ENCODE results near the gene CRTC1.

Gene CRTC1

GRCh38 chr19:18712981-18713380 lies 29.5 kb downstream of the CRTC1 start:
- Histone ChIP-seq H3K79me2 (ENCODE audit: insufficient read depth, low read length) (peaks cover 5% of the 10 kb centered on the region; the same call in 1 of the 2 replicates), H3K9me3 (ENCODE audit: insufficient read depth, low read length, severe bottlenecking) (no peaks in the 10 kb centered on the region), H3K4me3 (ENCODE audit: low read depth in 1 of 2, low read length in 2 of 2) (no peak overlapping the region), H2AFZ (ENCODE audit: low read depth, low read length) (no peak overlapping the region), H3K4me2 (ENCODE audit: insufficient read depth, low read length) (no peak overlapping the region), H3K27ac (ENCODE audit: low read length) (no peak overlapping the region), H3K36me3 (ENCODE audit: insufficient read depth, low read length) (no peaks in the 10 kb centered on the region), H3K4me1 (ENCODE audit: insufficient read depth, low read length) (no peaks in the 10 kb centered on the region), H4K20me1 (ENCODE audit: insufficient read depth, low read length) (peaks cover 33% of the 10 kb centered on the region), H3K9ac (ENCODE audit: low read depth, low read length) (no peak overlapping the region), H3K27me3 (ENCODE audit: insufficient read depth, low read length, poor library complexity) (no peaks in the 10 kb centered on the region)
- TF ChIP-seq EZH2 (IDR thresholded peaks at IDR 0.05; ENCODE audit: borderline replicate concordance, low read depth, low read length, severe bottlenecking) (no peak), CTCF (IDR thresholded peaks at IDR 0.05; ENCODE audit: borderline replicate concordance, extremely low read depth, low read length, poor library complexity, severe bottlenecking) (no peak)
- no peak for ATAC-seq (ENCODE audit: insufficient read depth, low read depth)
- DNase-seq: no peak

DNA sequence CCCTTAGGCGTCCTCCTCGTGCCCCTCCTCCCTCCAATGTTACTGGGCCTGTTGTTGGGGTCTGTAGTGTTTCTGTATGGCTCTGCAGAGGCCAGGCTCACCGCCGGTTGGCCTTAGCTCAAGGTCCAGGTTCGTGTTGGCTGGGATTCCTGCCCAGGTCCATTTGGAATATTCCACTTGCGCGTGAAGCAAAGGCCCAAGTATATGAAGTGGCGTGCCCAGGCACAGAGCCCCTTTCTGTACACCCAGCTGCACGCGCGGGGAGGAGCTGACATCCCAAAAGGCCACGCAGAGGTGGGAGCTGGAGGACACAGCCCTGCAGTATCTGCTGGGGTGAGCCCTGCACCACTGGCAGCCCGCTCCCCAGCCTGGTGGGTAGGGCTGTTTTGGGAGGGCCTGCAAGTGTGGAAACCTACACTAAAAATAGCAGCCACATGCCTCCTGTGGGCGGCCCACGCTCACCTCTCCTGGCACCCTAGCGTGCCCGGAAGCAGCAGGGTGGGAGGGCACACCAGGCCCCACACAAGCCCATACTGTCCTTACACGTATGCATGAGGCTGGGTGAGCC lies 30.2 kb downstream of the CRTC1 start:
- peaks cover 5% of the 10 kb centered on the region; the same call in 1 of the 2 replicates for H3K79me2 ChIP-seq (ENCODE audit: insufficient read depth, low read length)
- TF ChIP-seq CTCF (IDR thresholded peaks at IDR 0.05; ENCODE audit: borderline replicate concordance, extremely low read depth, low read length, poor library complexity, severe bottlenecking): no peak
- no peak for TF ChIP-seq EZH2 (IDR thresholded peaks at IDR 0.05; ENCODE audit: borderline replicate concordance, low read depth, low read length, severe bottlenecking)
- H3K27ac ChIP-seq (ENCODE audit: low read length): no peak overlapping the region
- no peak overlapping the region for H3K4me3 ChIP-seq (ENCODE audit: low read depth in 1 of 2, low read length in 2 of 2)
- DNase-seq: no peak
- no peak overlapping the region for H3K4me2 ChIP-seq (ENCODE audit: insufficient read depth, low read length)
- no peak overlapping the region for H3K9ac ChIP-seq (ENCODE audit: low read depth, low read length)
- peaks cover 28% of the 10 kb centered on the region for H4K20me1 ChIP-seq (ENCODE audit: insufficient read depth, low read length)
- no peaks in the 10 kb centered on the region for H3K9me3 ChIP-seq (ENCODE audit: insufficient read depth, low read length, severe bottlenecking)
- H3K36me3 ChIP-seq (ENCODE audit: insufficient read depth, low read length): no peaks in the 10 kb centered on the region
- no peaks in the 10 kb centered on the region for H3K27me3 ChIP-seq (ENCODE audit: insufficient read depth, low read length, poor library complexity)
- H3K4me1 ChIP-seq (ENCODE audit: insufficient read depth, low read length): no peaks in the 10 kb centered on the region
- no peak for ATAC-seq (ENCODE audit: insufficient read depth, low read depth)
- no peak overlapping the region for H2AFZ ChIP-seq (ENCODE audit: low read depth, low read length)

DNA sequence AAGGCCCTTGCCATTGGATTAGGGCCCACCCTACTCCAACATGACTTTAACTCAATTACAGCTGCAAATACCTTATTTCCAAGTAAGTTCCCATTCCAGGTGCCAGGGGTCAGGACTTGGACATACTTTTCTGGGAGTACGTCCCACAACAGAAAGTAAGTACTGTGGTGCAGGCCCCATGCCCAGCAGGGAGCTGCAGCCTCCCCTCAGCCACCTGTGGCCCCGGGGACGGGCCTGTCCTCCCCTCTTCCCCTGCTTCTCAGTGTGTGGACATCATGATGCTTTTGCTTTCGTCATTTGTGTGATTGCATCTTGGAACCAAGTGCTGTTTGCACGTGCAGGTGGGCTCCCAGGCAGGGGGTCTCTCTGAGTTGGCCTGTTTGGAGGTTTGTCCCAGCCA lies 31.9 kb downstream of the CRTC1 start:
- Histone ChIP-seq H3K36me3 (ENCODE audit: insufficient read depth, low read length) (no peaks in the 10 kb centered on the region), H3K4me1 (ENCODE audit: insufficient read depth, low read length) (no peaks in the 10 kb centered on the region), H3K9ac (ENCODE audit: low read depth, low read length) (no peak overlapping the region), H2AFZ (ENCODE audit: low read depth, low read length) (no peak overlapping the region), H3K4me3 (ENCODE audit: low read depth in 1 of 2, low read length in 2 of 2) (no peak overlapping the region), H4K20me1 (ENCODE audit: insufficient read depth, low read length) (peaks cover 17% of the 10 kb centered on the region), H3K9me3 (ENCODE audit: insufficient read depth, low read length, severe bottlenecking) (no peaks in the 10 kb centered on the region), H3K79me2 (ENCODE audit: insufficient read depth, low read length) (peaks cover 5% of the 10 kb centered on the region; the same call in 1 of the 2 replicates), H3K27ac (ENCODE audit: low read length) (no peak overlapping the region), H3K27me3 (ENCODE audit: insufficient read depth, low read length, poor library complexity) (no peaks in the 10 kb centered on the region), H3K4me2 (ENCODE audit: insufficient read depth, low read length) (no peak overlapping the region)
- ATAC-seq (ENCODE audit: insufficient read depth, low read depth) (no peak), DNase-seq (no peak)
- TF ChIP-seq CTCF (IDR thresholded peaks at IDR 0.05; ENCODE audit: borderline replicate concordance, extremely low read depth, low read length, poor library complexity, severe bottlenecking) (no peak), EZH2 (IDR thresholded peaks at IDR 0.05; ENCODE audit: borderline replicate concordance, low read depth, low read length, severe bottlenecking) (no peak)
